GM23338 (cell line): ENCODE data around the gene PI4K2A. TPM values are rescaled to one million over a fixed set of nuclear protein-coding genes. Genes with fewer than 3 reads are reported as not detected.

Source experiments
- ATAC-seq: fragments of 200-7000 bp; cut with Tn5 transposase; 3 replicates; pipeline ENCODE4 v1.9.1; 2020
- DNase-seq: peaks from one replicate; pipeline ENCODE4 v3.0.0-alpha.2; 2015; ENCODE audit warnings: low spot score
- H2AFZ ChIP-seq: fragments of 200-600 bp; sonication (generic); 2 replicates; pipeline ENCODE4 v1.8.0; 2016; ENCODE audit warnings: antibody characterized with exemption, mild to moderate bottlenecking, moderate library complexity
- H3F3A ChIP-seq: fragments of 200-600 bp; sonication (generic); replicated peaks from 2 replicates; pipeline ENCODE4 v1.8.0; 2017; ENCODE audit warnings: antibody characterized with exemption, mixed run types, low read depth
- H3K27ac ChIP-seq: fragments of 200-600 bp; sonication (generic); 2 replicates; pipeline ENCODE4 v1.6.1; 2016; ENCODE audit warnings: low read depth
- H3K27me3 ChIP-seq: fragments of 200-600 bp; sonication (generic); 2 replicates; pipeline ENCODE4 v1.8.0; 2016; ENCODE audit warnings: mild to moderate bottlenecking, mixed run types, moderate library complexity; ENCODE audit not compliant: insufficient read depth
- H3K36me3 ChIP-seq: fragments of 200-600 bp; sonication (generic); 2 replicates; pipeline ENCODE4 v1.8.0; 2016; ENCODE audit warnings: mild to moderate bottlenecking; ENCODE audit not compliant: insufficient read depth
- H3K4me1 ChIP-seq: fragments of 200-600 bp; sonication (generic); 2 replicates; pipeline ENCODE4 v1.8.0; 2016; ENCODE audit warnings: mild to moderate bottlenecking, moderate library complexity; ENCODE audit not compliant: insufficient read depth
- H3K4me2 ChIP-seq: fragments of 200-600 bp; sonication (generic); 2 replicates; pipeline ENCODE4 v1.7.1; 2017; ENCODE audit warnings: mixed run types
- H3K4me3 ChIP-seq: fragments of 200-600 bp; sonication (generic); 2 replicates; pipeline ENCODE4 v1.6.1; 2016; ENCODE audit warnings: mixed run types
- H3K79me2 ChIP-seq: fragments of 200-600 bp; sonication (generic); replicated peaks from 2 replicates; pipeline ENCODE4 v1.8.0; 2017; ENCODE audit warnings: mild to moderate bottlenecking; ENCODE audit not compliant: insufficient read depth
- H3K9me2 ChIP-seq: fragments of 200-600 bp; sonication (generic); 2 replicates; pipeline ENCODE4 v1.8.0; 2017; ENCODE audit not compliant: insufficient read depth
- H4K20me1 ChIP-seq: fragments of 200-600 bp; sonication (generic); replicated peaks from 2 replicates; pipeline ENCODE4 v1.8.0; 2017; ENCODE audit warnings: mild to moderate bottlenecking; ENCODE audit not compliant: insufficient read depth
- H3K27ac Mint-ChIP-seq: 2 replicates; pipeline ENCODE4 v1.8.0; 2020; ENCODE audit warnings: inconsistent platforms, mild to moderate bottlenecking, moderate library complexity, mixed read lengths
- H3K27me3 Mint-ChIP-seq: 3 replicates; pipeline ENCODE4 v1.8.0; 2022; ENCODE audit warnings: low read depth, mild to moderate bottlenecking, moderate library complexity, mixed read lengths, inconsistent platforms; ENCODE audit not compliant: insufficient read depth, poor library complexity
- H3K36me3 Mint-ChIP-seq: 3 replicates; pipeline ENCODE4 v1.8.0; 2021; ENCODE audit warnings: low read depth, mild to moderate bottlenecking, inconsistent platforms, moderate library complexity, mixed read lengths
- H3K4me1 Mint-ChIP-seq: 3 replicates; pipeline ENCODE4 v1.8.0; 2020; ENCODE audit warnings: mild to moderate bottlenecking, inconsistent platforms, mixed read lengths
- H3K4me3 Mint-ChIP-seq: 3 replicates; pipeline ENCODE4 v1.8.0; 2021; ENCODE audit warnings: moderate library complexity, mild to moderate bottlenecking, inconsistent platforms, mixed read lengths
- H3K9me3 Mint-ChIP-seq: 3 replicates; pipeline ENCODE4 v1.8.0; 2020; ENCODE audit warnings: moderate library complexity, mild to moderate bottlenecking, inconsistent platforms, mixed read lengths
- CREB1 ChIP-seq: fragments of 250-450 bp; sonication (Bioruptor Pico); IDR thresholded peaks from 2 replicates; pipeline ENCODE4 v1.5.0; 2020; ENCODE audit warnings: low read depth, mild to moderate bottlenecking, moderate library complexity
- ETS1 ChIP-seq: IDR thresholded peaks from 2 replicates; pipeline ENCODE4 v1.6.1; 2016; ENCODE audit warnings: antibody characterized with exemption
- EZH2 ChIP-seq: fragments of 200-600 bp; sonication (generic); IDR thresholded peaks from one replicate; pipeline ENCODE4 v1.8.0; 2017; ENCODE audit warnings: antibody characterized with exemption, mild to moderate bottlenecking, low read depth; ENCODE audit not compliant: unreplicated experiment
- EZH2phosphoT487 ChIP-seq: fragments of 200-600 bp; sonication (generic); IDR thresholded peaks from one replicate; pipeline ENCODE4 v1.8.1; 2018; ENCODE audit warnings: antibody characterized with exemption; ENCODE audit not compliant: unreplicated experiment
- NANOG ChIP-seq: IDR thresholded peaks from 2 replicates; pipeline ENCODE4 v1.6.1; 2016; ENCODE audit warnings: antibody characterized with exemption, borderline replicate concordance
- STAT1 ChIP-seq: IDR thresholded peaks from one replicate; pipeline ENCODE4 v1.6.1; 2016; ENCODE audit warnings: antibody characterized with exemption; ENCODE audit not compliant: unreplicated experiment
- ZNF462 ChIP-seq: fragments of 250-450 bp; sonication (Bioruptor Pico); IDR thresholded peaks from 2 replicates; pipeline ENCODE4 v1.5.0; 2020; ENCODE audit warnings: mild to moderate bottlenecking, moderate library complexity
- polyA plus RNA-seq: library from polyadenylated mRNA; unstranded; fragments of >200 nt; fragmentation: Nextera tagmentation; extraction: Ambion mirVana; gene quantifications from 2 replicates; pipeline ENCODE4 v1.2.1, GENCODE V29; 2016
- total RNA-seq: library from RNA; depleted of rRNA; stranded (reverse); fragments of >200 nt; shearing (Covaris generic); gene quantifications from 2 replicates; pipeline ENCODE4 v1.2.3, GENCODE V29; 2014

PI4K2A gene
- total and polyA plus RNA-seq, 2 experiments from 2014 or later = 8.1 to 29.2 TPM

- DNase-seq (no peak), ATAC-seq (peak; percentile 32; the same call in 1 of the 3 replicates)
- Mint-ChIP-seq H3K9me3 (no peaks in the 10 kb centered on the region), H3K27me3 (peaks cover 6% of the 10 kb centered on the region), H3K4me1 (no peaks in the 10 kb centered on the region), H3K27ac (no peak overlapping the region), H3K36me3 (no peaks in the 10 kb centered on the region), H3K4me3 (no peak overlapping the region)
- no peaks in the 10 kb centered on the region for H3K36me3 ChIP-seq
- H3K4me2 ChIP-seq = no peak overlapping the region
- H3K27ac ChIP-seq = 0 out of 2 replicates have a peak overlapping the region, but pooled peaks have one; percentile 19
- TF ChIP-seq ZNF462 (CRISPR knock-in tag) = no peak
- TF ChIP-seq NANOG = no peak
- no peak for TF ChIP-seq EZH2
- no peak for TF ChIP-seq ETS1
- no peak for TF ChIP-seq CREB1
- no peak for TF ChIP-seq STAT1
- TF ChIP-seq EZH2phosphoT487 = no peak
- H3K79me2 ChIP-seq = no peaks in the 10 kb centered on the region
- no peaks in the 10 kb centered on the region for H3K27me3 ChIP-seq
- H3F3A ChIP-seq = no peaks in the 10 kb centered on the region
- H4K20me1 ChIP-seq = no peaks in the 10 kb centered on the region
- no peaks in the 10 kb centered on the region for H3K4me1 ChIP-seq
- H2AFZ ChIP-seq = peak overlapping the region; percentile 9; the same call in 1 of the 2 replicates
- H3K4me3 ChIP-seq = no peak overlapping the region
- H3K9me2 ChIP-seq = no peaks in the 10 kb centered on the region
Observed at GRCh38 chr10:97596101-97597082, 44.1 kb upstream of the PI4K2A start.
